Measurements from ENCODE around the gene TSPAN9. TPM values are rescaled to one million over a fixed set of nuclear protein-coding genes. Genes with fewer than 3 reads are reported as not detected.

TSPAN9 gene
- total RNA-seq, 1 experiment from 2014 or later = 7.7 TPM

GRCh38 chr12:3161861-3162260 is 84.7 kb downstream of the TSPAN9 start:
- CTCF ChIA-PET = no interaction called here
- ATAC-seq = no peak
- intact Hi-C loops (cut with micrococcal nuclease; ENCODE audit: unreplicated experiment) = no loop called here

GRCh38 chr12:3164454-3165077 is 87.4 kb downstream of the TSPAN9 start:
- H3K27me3 ChIP-seq (ENCODE audit: control insufficient read depth, insufficient read depth, low read length) = no peaks in the 10 kb centered on the region
- BruUV-seq (replicated peaks) = no TSS peak
- DNase-seq (ENCODE audit: low read depth, low spot score) (no peak), ATAC-seq (no peak)
- no peak overlapping the region for H3K27ac ChIP-seq (ENCODE audit: low read length)
- intact Hi-C loops (cut with micrococcal nuclease; ENCODE audit: unreplicated experiment) = no loop called here
- no peaks in the 10 kb centered on the region for H3K9me3 ChIP-seq (ENCODE audit: control insufficient read depth, insufficient read depth, low read depth, low read length)
- no peak overlapping the region for H3K4me3 ChIP-seq (ENCODE audit: low read depth in 2 of 2, low read length in 2 of 2)
- CTCF ChIA-PET = no interaction called here
- POLR2A ChIA-PET = no interaction called here
- in situ Hi-C loops (cut with HindIII; ENCODE audit: low pct_unique_long_range_greater_than_20kb, low sequenced_read_pairs) = no loop called here
- TF ChIP-seq TCF7L2 (IDR thresholded peaks at IDR 0.05; ENCODE audit: low read depth, low read length) = no peak
- TF ChIP-seq POLR2AphosphoS5 (IDR thresholded peaks at IDR 0.05; ENCODE audit: low read depth, low read length) = no peak
- TF ChIP-seq REST (IDR thresholded peaks at IDR 0.05; ENCODE audit: insufficient read depth in 1 of 2, low read depth in 2 of 2, low read length in 1 of 2) = no peak
- TF ChIP-seq CTCF (IDR thresholded peaks at IDR 0.05) = no peak
- TF ChIP-seq SIN3A (IDR thresholded peaks at IDR 0.05; ENCODE audit: borderline replicate concordance, insufficient read depth, low read depth, low read length) = no peak
- H3K36me3 ChIP-seq (ENCODE audit: control insufficient read depth, insufficient read depth, low read length) = no peaks in the 10 kb centered on the region
- H3K4me1 ChIP-seq (ENCODE audit: control insufficient read depth, insufficient read depth, low read length) = no peaks in the 10 kb centered on the region

More at GRCh38 chr12:3161861-3162260, 84.7 kb downstream of the TSPAN9 start:
- in situ Hi-C loops (cut with HindIII; ENCODE audit: low pct_unique_long_range_greater_than_20kb, low sequenced_read_pairs) = no loop called here
- Histone ChIP-seq H3K27me3 (ENCODE audit: control insufficient read depth, insufficient read depth, low read length) (no peaks in the 10 kb centered on the region), H3K9me3 (ENCODE audit: control insufficient read depth, insufficient read depth, low read depth, low read length) (no peaks in the 10 kb centered on the region), H3K4me3 (ENCODE audit: low read depth in 2 of 2, low read length in 2 of 2) (no peak overlapping the region), H3K36me3 (ENCODE audit: control insufficient read depth, insufficient read depth, low read length) (no peaks in the 10 kb centered on the region), H3K27ac (ENCODE audit: low read length) (no peak overlapping the region), H3K4me1 (ENCODE audit: control insufficient read depth, insufficient read depth, low read length) (no peaks in the 10 kb centered on the region)
- no peak for DNase-seq (ENCODE audit: low read depth, low spot score)
- TF ChIP-seq REST (IDR thresholded peaks at IDR 0.05; ENCODE audit: insufficient read depth in 1 of 2, low read depth in 2 of 2, low read length in 1 of 2) (no peak), SIN3A (IDR thresholded peaks at IDR 0.05; ENCODE audit: borderline replicate concordance, insufficient read depth, low read depth, low read length) (no peak), POLR2AphosphoS5 (IDR thresholded peaks at IDR 0.05; ENCODE audit: low read depth, low read length) (no peak), CTCF (IDR thresholded peaks at IDR 0.05) (no peak), TCF7L2 (IDR thresholded peaks at IDR 0.05; ENCODE audit: low read depth, low read length) (no peak)
- POLR2A ChIA-PET = no interaction called here
- no TSS peak for BruUV-seq (replicated peaks)
